ENCODE data around the gene TFCP2L1.

Gene TFCP2L1

GRCh38 chr2:121281694-121282093, 3.3 kb downstream of the TFCP2L1 start:
- no peak for DNase-seq
- no peak for TF ChIP-seq CTCF (IDR thresholded peaks at IDR 0.05)
- H3K27me3 ChIP-seq = peaks cover 0 to 42% of the 10 kb centered on the region in 2 donors
- no peaks in the 10 kb centered on the region for H3K9me3 ChIP-seq
- peaks cover 0 to 4% (median 0%) of the 10 kb centered on the region in 3 donors for H3K36me3 ChIP-seq
- intact Hi-C loops (cut with DNase I; ENCODE audit: low total_unique reads) = no loop called here
- peaks cover 0 to 18% (median 15%) of the 10 kb centered on the region in 4 donors for H3K4me1 ChIP-seq
- H3K4me3 ChIP-seq = no peak overlapping the region
- no peak overlapping the region for H3K27ac ChIP-seq

- H3K4me3 ChIP-seq = no peak overlapping the region
- DNase-seq = no peak
- TF ChIP-seq CTCF (IDR thresholded peaks at IDR 0.05) = no peak
- peaks cover 0 to 18% (median 15%) of the 10 kb centered on the region in 4 donors for H3K4me1 ChIP-seq
- peaks cover 0 to 38% of the 10 kb centered on the region in 2 donors for H3K27me3 ChIP-seq
- H3K9me3 ChIP-seq = no peaks in the 10 kb centered on the region
- peaks cover 0 to 4% (median 0%) of the 10 kb centered on the region in 3 donors for H3K36me3 ChIP-seq
- no peak overlapping the region for H3K27ac ChIP-seq
- intact Hi-C loops (cut with DNase I; ENCODE audit: low total_unique reads) = no loop called here
These were observed 3.9 kb downstream of the TFCP2L1 start for GRCh38 chr2:121281107-121281506.

GRCh38 chr2:121279476-121280220, 5.4 kb downstream of the TFCP2L1 start:
- peaks cover 0 to 10% (median 8%) of the 10 kb centered on the region in 4 donors for H3K4me1 ChIP-seq
- DNase-seq = no peak
- no peaks in the 10 kb centered on the region for H3K9me3 ChIP-seq
- peaks cover 0 to 4% (median 0%) of the 10 kb centered on the region in 3 donors for H3K36me3 ChIP-seq
- TF ChIP-seq CTCF (IDR thresholded peaks at IDR 0.05) = no peak
- no peak overlapping the region for H3K4me3 ChIP-seq
- no peak overlapping the region for H3K27ac ChIP-seq
- intact Hi-C loops (cut with DNase I; ENCODE audit: low total_unique reads) = no loop called here
- H3K27me3 ChIP-seq = peaks cover 0 to 23% of the 10 kb centered on the region in 2 donors

- H3K9me3 ChIP-seq = no peaks in the 10 kb centered on the region
These were observed 8.7 kb downstream of the TFCP2L1 start for GRCh38 chr2:121276341-121276740.

GRCh38 chr2:121273116-121273515, 11.9 kb downstream of the TFCP2L1 start:
- H3K27ac ChIP-seq = no peak overlapping the region
- no peaks in the 10 kb centered on the region for H3K36me3 ChIP-seq
- intact Hi-C loops (cut with DNase I; ENCODE audit: low total_unique reads) = no loop called here
- no peak for DNase-seq
- H3K9me3 ChIP-seq = no peaks in the 10 kb centered on the region
- H3K4me3 ChIP-seq = no peak overlapping the region
- no peak for TF ChIP-seq CTCF (IDR thresholded peaks at IDR 0.05)
- H3K27me3 ChIP-seq = peaks cover 0 to 6% of the 10 kb centered on the region in 2 donors
- H3K4me1 ChIP-seq = no peaks in the 10 kb centered on the region

More at GRCh38 chr2:121276341-121276740, 8.7 kb downstream of the TFCP2L1 start:
- H3K27me3 ChIP-seq = peaks cover 0 to 16% of the 10 kb centered on the region in 2 donors
- DNase-seq = no peak
- TF ChIP-seq CTCF (IDR thresholded peaks at IDR 0.05) = no peak
- H3K27ac ChIP-seq = no peak overlapping the region
- no peak overlapping the region for H3K4me3 ChIP-seq
- H3K4me1 ChIP-seq = no peaks in the 10 kb centered on the region
- H3K36me3 ChIP-seq = peaks cover 0 to 4% (median 0%) of the 10 kb centered on the region in 3 donors
- intact Hi-C loops (cut with DNase I; ENCODE audit: low total_unique reads) = no loop called here

All from tibial artery (tissue), 4 donors.